Endothelial cell of umbilical vein (primary cell): Measurements from ENCODE around the gene PAX2. TPM values are rescaled to one million over a fixed set of nuclear protein-coding genes. Genes with fewer than 3 reads are reported as not detected.

Source experiments
- BruUV-seq: library from RNA; stranded (reverse); fragments of 400-500 nt; replicated peaks from 2 replicates; lab custom pipeline; 2021; lab: Mats Ljungman, UMichigan
- CTCF ChIA-PET: fragments of 300-600, 350-600 bp; sonication (Branson Sonifier 250); formaldehyde crosslinking; loops from one replicate; lab custom pipeline; 2021; ENCODE audit warnings: antibody characterized with exemption, inconsistent platforms; lab: Charles Lee
- POLR2A ChIA-PET: fragments of 300-600, 350-600 bp; sonication (Branson Sonifier 250); formaldehyde crosslinking; loops from one replicate; lab custom pipeline; 2021; ENCODE audit warnings: antibody characterized with exemption, inconsistent platforms; lab: Charles Lee
- DNase-seq: peaks from one replicate; pipeline ENCODE4 v3.0.0-alpha.2; 2011; ENCODE audit warnings: low read depth, low spot score
- FAIRE-seq: peaks from 2 replicates; lab custom pipeline; 2011; peaks lifted over from hg19 to GRCh38; lab: Jason Lieb, UNC
- H2AFZ ChIP-seq: 2 replicates; pipeline ENCODE4 v1.6.0; 2012; ENCODE audit warnings: low read depth, low read length, control low read depth, inconsistent platforms
- H3K27ac ChIP-seq: 2 replicates; pipeline ENCODE4 v1.5.1; 2011; ENCODE audit warnings: low read depth, mild to moderate bottlenecking, control low read depth, low read length, moderate library complexity; ENCODE audit not compliant: insufficient read depth
- H3K27me3 ChIP-seq, 2 experiments: 2 replicates each; pipeline versions ENCODE4 v1.6.0 to v1.6.1; 2011; ENCODE audit warnings: low read length in 2 of 2, mixed read lengths in 1 of 2; ENCODE audit not compliant: control insufficient read depth in 2 of 2, insufficient read depth in 2 of 2
- H3K36me3 ChIP-seq, 2 experiments: 2 replicates in 1 of 2; 3 replicates in 1 of 2; pipeline ENCODE4 v1.5.1; 2011; ENCODE audit warnings: low read length in 2 of 2, mild to moderate bottlenecking in 1 of 2, moderate library complexity in 1 of 2; ENCODE audit not compliant: control insufficient read depth in 2 of 2, insufficient read depth in 2 of 2; ENCODE audit errors: extremely low read depth in 1 of 2
- H3K4me1 ChIP-seq: 3 replicates; pipeline ENCODE4 v1.5.1; 2011; ENCODE audit warnings: mild to moderate bottlenecking, low read length; ENCODE audit not compliant: control insufficient read depth, insufficient read depth; ENCODE audit errors: extremely low read depth
- H3K4me2 ChIP-seq: 2 replicates; pipeline ENCODE4 v1.6.1; 2011; ENCODE audit warnings: low read length, control low read depth, mixed read lengths; ENCODE audit not compliant: insufficient read depth
- H3K4me3 ChIP-seq, 3 experiments: fragments of 200-600 bp in 1 of 3; sonication (generic), shearing (Covaris generic) in 1 of 3; replicated peaks in 1 of 3; 2 replicates each; pipeline ENCODE4 v1.5.1; 2011 to 2016; ENCODE audit warnings: control low read depth in 3 of 3, low read length in 3 of 3, mild to moderate bottlenecking in 2 of 3, inconsistent platforms in 1 of 3, low read depth in 1 of 3, moderate library complexity in 1 of 3; ENCODE audit not compliant: insufficient read depth in 1 of 3
- H3K79me2 ChIP-seq: 2 replicates; pipeline ENCODE4 v1.6.0; 2012; ENCODE audit warnings: low read length, inconsistent platforms; ENCODE audit not compliant: control insufficient read depth, insufficient read depth
- H3K9ac ChIP-seq: replicated peaks from 2 replicates; pipeline ENCODE3; 2011; ENCODE audit warnings: low read length, control low read depth; ENCODE audit not compliant: insufficient read depth; ENCODE audit errors: extremely low read depth
- H3K9me1 ChIP-seq: replicated peaks from 3 replicates; pipeline ENCODE4 v1.6.0; 2011; ENCODE audit warnings: mild to moderate bottlenecking, low read length; ENCODE audit not compliant: control insufficient read depth, insufficient read depth; ENCODE audit errors: extremely low read depth
- H3K9me3 ChIP-seq: replicated peaks from 2 replicates; pipeline ENCODE4 v1.5.1; 2012; ENCODE audit warnings: low read length, inconsistent platforms; ENCODE audit not compliant: control insufficient read depth, insufficient read depth
- H4K20me1 ChIP-seq: replicated peaks from 2 replicates; pipeline ENCODE3; 2011; ENCODE audit warnings: mild to moderate bottlenecking, low read length; ENCODE audit not compliant: control insufficient read depth, insufficient read depth; ENCODE audit errors: extremely low read depth
- MYC ChIP-seq: IDR thresholded peaks from one replicate; pipeline ENCODE4 v1.6.1; 2011; ENCODE audit warnings: mild to moderate bottlenecking, low read depth, low read length
- dilution Hi-C: fragments of 300-500 bp; cut with MboI; formaldehyde crosslinking; loops from one replicate; pipeline ENCODE4 v1.15.0; 2019; ENCODE audit warnings: low sequenced_read_pairs; ENCODE audit not compliant: extremely low pct_ligation_motif_present
- intact Hi-C: fragments of 100-400 bp; cut with micrococcal nuclease; formaldehyde crosslinking; loops from one replicate; pipeline ENCODE4 v1.10.0; 2022
- polyA plus RNA-seq, 4 experiments: library from polyadenylated mRNA; depleted of rRNA in 3 of 4; stranded (reverse) in 3 of 4; unstranded in 1 of 4; fragments of >200 nt; gene quantifications; 2 replicates each; pipeline versions ENCODE4 v1.2.1 to v1.2.3, GENCODE V29; 2011 to 2012; ENCODE audit warnings: missing spikeins in 1 of 4
- total RNA-seq: library from RNA; stranded (reverse); gene quantifications from 2 replicates; pipeline ENCODE4 v1.2.3, GENCODE V29; 2021
- TF ChIP-seq, protein P1 (sequence below), 2 donors: IDR thresholded peaks; 1 replicate in 1 of 2; 2 replicates in 1 of 2; pipeline ENCODE4 v1.5.1; 2011; ENCODE audit warnings: low read length in 2 of 2, mild to moderate bottlenecking in 2 of 2, moderate library complexity in 2 of 2, control low read depth in 1 of 2, inconsistent platforms in 1 of 2, low read depth in 1 of 2; ENCODE audit not compliant: insufficient read depth in 1 of 2; ENCODE audit errors: extremely low read depth in 1 of 2
- TF ChIP-seq, protein P2 (sequence below): IDR thresholded peaks from 2 replicates; pipeline ENCODE4 v1.6.1; 2011; ENCODE audit not compliant: insufficient read depth, insufficient read length

PAX2 gene
- total and polyA plus RNA-seq, 2 donors (not counting 3 experiments of a cell fraction or from before 2014, with no cell fraction given): not detected

DNA sequence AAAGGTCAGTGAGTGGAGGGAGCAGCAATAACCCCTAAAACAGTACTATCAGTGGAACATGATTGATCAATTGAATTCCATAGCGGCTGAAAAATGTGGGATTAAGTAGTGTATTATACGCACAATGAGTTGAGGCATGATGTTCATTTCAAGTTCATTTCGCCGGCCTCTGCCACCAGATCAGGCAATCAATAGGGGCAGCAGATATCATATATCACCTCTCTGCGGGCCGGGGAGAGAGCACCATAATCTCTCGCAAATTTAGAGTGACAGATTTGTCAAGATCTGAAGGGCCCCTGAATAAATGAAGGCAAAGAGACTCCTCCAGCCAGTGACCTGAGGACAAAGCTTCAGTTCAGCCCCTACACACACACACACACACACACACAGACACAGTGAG lies 58.5 kb downstream of the PAX2 start:
- no peaks in the 10 kb centered on the region for H3K4me1 ChIP-seq
- no peaks in the 10 kb centered on the region for H3K9me1 ChIP-seq
- TF ChIP-seq, protein P1, sequence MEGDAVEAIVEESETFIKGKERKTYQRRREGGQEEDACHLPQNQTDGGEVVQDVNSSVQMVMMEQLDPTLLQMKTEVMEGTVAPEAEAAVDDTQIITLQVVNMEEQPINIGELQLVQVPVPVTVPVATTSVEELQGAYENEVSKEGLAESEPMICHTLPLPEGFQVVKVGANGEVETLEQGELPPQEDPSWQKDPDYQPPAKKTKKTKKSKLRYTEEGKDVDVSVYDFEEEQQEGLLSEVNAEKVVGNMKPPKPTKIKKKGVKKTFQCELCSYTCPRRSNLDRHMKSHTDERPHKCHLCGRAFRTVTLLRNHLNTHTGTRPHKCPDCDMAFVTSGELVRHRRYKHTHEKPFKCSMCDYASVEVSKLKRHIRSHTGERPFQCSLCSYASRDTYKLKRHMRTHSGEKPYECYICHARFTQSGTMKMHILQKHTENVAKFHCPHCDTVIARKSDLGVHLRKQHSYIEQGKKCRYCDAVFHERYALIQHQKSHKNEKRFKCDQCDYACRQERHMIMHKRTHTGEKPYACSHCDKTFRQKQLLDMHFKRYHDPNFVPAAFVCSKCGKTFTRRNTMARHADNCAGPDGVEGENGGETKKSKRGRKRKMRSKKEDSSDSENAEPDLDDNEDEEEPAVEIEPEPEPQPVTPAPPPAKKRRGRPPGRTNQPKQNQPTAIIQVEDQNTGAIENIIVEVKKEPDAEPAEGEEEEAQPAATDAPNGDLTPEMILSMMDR (IDR thresholded peaks at IDR 0.05; ENCODE audit: extremely low read depth in 1 of 2, insufficient read depth in 1 of 2, low read depth in 1 of 2, low read length in 2 of 2): no peak
- no peak for TF ChIP-seq MYC
- FAIRE-seq (no peak), DNase-seq (no peak)
- H2AFZ ChIP-seq: no peak overlapping the region
- no peak overlapping the region for H3K9ac ChIP-seq
- H3K79me2 ChIP-seq: no peaks in the 10 kb centered on the region
- BruUV-seq: no TSS peak
- H3K27me3 ChIP-seq: peaks cover 9 to 26% of the 10 kb centered on the region in 2 experiments
- H3K4me2 ChIP-seq: no peak overlapping the region
- H3K36me3 ChIP-seq: no peaks in the 10 kb centered on the region
- no peak overlapping the region for H3K27ac ChIP-seq
- dilution Hi-C loops: no loop called here
- H3K9me3 ChIP-seq: no peaks in the 10 kb centered on the region
- POLR2A ChIA-PET: no interaction called here
- no peak overlapping the region for H3K4me3 ChIP-seq
- CTCF ChIA-PET: no interaction called here
- intact Hi-C loops: no loop called here
- no peaks in the 10 kb centered on the region for H4K20me1 ChIP-seq

DNA sequence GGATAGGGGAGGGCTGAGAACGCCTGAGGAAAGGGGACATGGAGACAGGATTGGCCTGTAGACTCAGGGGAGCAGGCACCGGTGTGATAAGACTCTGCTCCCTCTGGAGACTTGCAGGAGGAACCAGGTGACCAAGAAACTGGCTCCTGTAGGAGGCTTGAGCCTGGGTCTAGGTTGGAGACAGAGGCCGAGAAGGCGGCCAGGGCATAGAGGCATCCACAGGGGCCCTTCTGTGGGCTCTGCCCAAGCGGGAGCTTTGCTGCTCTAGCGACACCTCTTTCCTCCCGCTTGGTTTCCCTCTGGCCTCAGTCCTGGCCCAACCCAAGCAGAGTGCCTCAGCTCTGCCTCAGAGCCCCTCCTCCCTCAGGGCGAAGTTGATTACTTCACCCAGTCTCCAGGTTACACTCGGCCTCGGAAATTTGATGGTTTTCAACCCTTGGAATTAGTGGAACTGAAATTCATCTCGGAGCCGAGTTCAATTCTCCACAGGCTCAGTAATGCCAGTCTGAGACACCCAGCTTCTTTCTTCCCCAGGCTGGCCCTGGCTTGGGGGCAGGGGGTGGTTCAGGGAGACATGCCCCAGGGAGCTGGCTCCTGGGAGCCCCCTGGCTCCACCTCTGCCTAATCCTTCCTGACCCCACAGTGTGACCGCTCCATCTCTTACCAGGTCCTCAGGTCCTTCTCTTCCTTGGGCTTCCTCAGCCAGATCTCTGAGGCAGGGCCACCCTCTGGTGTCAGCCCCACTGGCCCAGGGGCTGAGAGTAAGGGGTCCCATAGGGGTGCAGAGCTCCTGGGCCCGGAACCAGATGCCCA lies 60.4 kb downstream of the PAX2 start:
- intact Hi-C loops (no loop called here), dilution Hi-C loops (no loop called here)
- no TSS peak for BruUV-seq
- FAIRE-seq (no peak), DNase-seq (no peak)
- TF ChIP-seq, protein P2, sequence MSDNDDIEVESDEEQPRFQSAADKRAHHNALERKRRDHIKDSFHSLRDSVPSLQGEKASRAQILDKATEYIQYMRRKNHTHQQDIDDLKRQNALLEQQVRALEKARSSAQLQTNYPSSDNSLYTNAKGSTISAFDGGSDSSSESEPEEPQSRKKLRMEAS: no peak
- TF ChIP-seq, protein P1 (IDR thresholded peaks at IDR 0.05; ENCODE audit: extremely low read depth in 1 of 2, insufficient read depth in 1 of 2, low read depth in 1 of 2, low read length in 2 of 2): no peak
- H4K20me1 ChIP-seq: no peaks in the 10 kb centered on the region
- H3K36me3 ChIP-seq: no peaks in the 10 kb centered on the region
- POLR2A ChIA-PET: no interaction called here
- H3K79me2 ChIP-seq: no peaks in the 10 kb centered on the region
- H3K9me1 ChIP-seq: no peaks in the 10 kb centered on the region
- no peaks in the 10 kb centered on the region for H3K4me1 ChIP-seq
- H3K9ac ChIP-seq: no peak overlapping the region
- no peak overlapping the region for H3K4me3 ChIP-seq
- no peak overlapping the region for H3K4me2 ChIP-seq
- CTCF ChIA-PET: no interaction called here
- H3K27ac ChIP-seq: no peak overlapping the region
- H2AFZ ChIP-seq: no peak overlapping the region
- H3K27me3 ChIP-seq: peaks cover 9 to 25% of the 10 kb centered on the region in 2 experiments
- H3K9me3 ChIP-seq: no peaks in the 10 kb centered on the region
